WTC11 (cell line): Measurements from ENCODE around the gene INPP4B. TPM values are rescaled to one million over a fixed set of nuclear protein-coding genes. Genes with fewer than 3 reads are reported as not detected.

Experiments used
- ATAC-seq: fragments of 200-7000 bp; cut with Tn5 transposase; 2 replicates; pipeline ENCODE4 v1.10.0; 2021; ENCODE audit warnings: mild to moderate bottlenecking, moderate library complexity
- CTCF ChIA-PET: fragments of 300-600 bp; sonication (Branson Sonifier 250); formaldehyde crosslinking; loops from one replicate; lab custom pipeline; 2021; ENCODE audit warnings: antibody characterized with exemption; lab: Charles Lee
- POLR2A ChIA-PET: fragments of 350-600 bp; sonication (Branson Sonifier 250); formaldehyde crosslinking; loops from one replicate; lab custom pipeline; 2021; ENCODE audit warnings: antibody characterized with exemption; lab: Charles Lee
- DNase-seq: peaks from one replicate; pipeline ENCODE4 v3.0.0; 2021; ENCODE audit warnings: low spot score
- H3K27ac Mint-ChIP-seq: 2 replicates; pipeline ENCODE4 v1.8.0; 2021; ENCODE audit warnings: mixed read lengths
- H3K27me3 Mint-ChIP-seq: 2 replicates; pipeline ENCODE4 v1.8.0; 2021; ENCODE audit warnings: low read depth, mild to moderate bottlenecking, moderate library complexity, mixed read lengths
- H3K36me3 Mint-ChIP-seq: 2 replicates; pipeline ENCODE4 v1.8.0; 2021; ENCODE audit warnings: mixed read lengths
- H3K4me1 Mint-ChIP-seq: 2 replicates; pipeline ENCODE4 v1.8.0; 2022; ENCODE audit warnings: mixed read lengths
- H3K4me3 Mint-ChIP-seq: 2 replicates; pipeline ENCODE4 v1.8.0; 2021; ENCODE audit warnings: mild to moderate bottlenecking, moderate library complexity, mixed read lengths
- H3K9me3 Mint-ChIP-seq: 2 replicates; pipeline ENCODE4 v1.8.0; 2021; ENCODE audit warnings: mixed read lengths
- ETV6 ChIP-seq: sonication (generic); formaldehyde crosslinking; IDR thresholded peaks from 2 replicates; pipeline ENCODE4 v1.8.1; 2022; ENCODE audit warnings: mild to moderate bottlenecking, missing genetic modification reagents
- FOXK1 ChIP-seq: sonication (generic); formaldehyde crosslinking; IDR thresholded peaks from 2 replicates; pipeline ENCODE4 v1.8.0; 2022; ENCODE audit warnings: mild to moderate bottlenecking, moderate library complexity, missing genetic modification reagents
- GRHL2 ChIP-seq: fragments of 250-450 bp; sonication (Bioruptor Pico); IDR thresholded peaks from 2 replicates; pipeline ENCODE4 v1.8.0; 2022; ENCODE audit warnings: mild to moderate bottlenecking, moderate library complexity; ENCODE audit not compliant: insufficient replicate concordance, severe bottlenecking
- MXD4 ChIP-seq: fragments of 250-450 bp; sonication (Bioruptor Pico); IDR thresholded peaks from 2 replicates; pipeline ENCODE4 v1.8.0; 2021; ENCODE audit warnings: mild to moderate bottlenecking, moderate library complexity, borderline replicate concordance
- NR1H2 ChIP-seq: sonication (generic); formaldehyde crosslinking; IDR thresholded peaks from 2 replicates; pipeline ENCODE4 v1.9.0; 2021; ENCODE audit warnings: mild to moderate bottlenecking, moderate library complexity, missing genetic modification reagents
- OVOL2 ChIP-seq: fragments of 250-450 bp; sonication (Bioruptor Pico); IDR thresholded peaks from 2 replicates; pipeline ENCODE4 v1.9.0; 2021; ENCODE audit warnings: mild to moderate bottlenecking, borderline replicate concordance
- ZBTB21 ChIP-seq: sonication (generic); formaldehyde crosslinking; IDR thresholded peaks from 2 replicates; pipeline ENCODE4 v1.8.1; 2023; ENCODE audit warnings: mild to moderate bottlenecking, missing genetic modification reagents, borderline replicate concordance
- ZNF121 ChIP-seq: sonication (generic); formaldehyde crosslinking; IDR thresholded peaks from 2 replicates; pipeline ENCODE4 v1.8.0; 2023; ENCODE audit warnings: missing genetic modification reagents
- ZNF416 ChIP-seq: fragments of 250-450 bp; sonication (Bioruptor Pico); IDR thresholded peaks from 2 replicates; pipeline ENCODE4 v1.9.0; 2021; ENCODE audit warnings: mild to moderate bottlenecking, inconsistent platforms
- total RNA-seq: library from RNA; stranded (reverse); gene quantifications from 3 replicates; pipeline ENCODE4 v1.2.3, GENCODE V29; 2021
- TF ChIP-seq, protein P1 (sequence below): fragments of 250-450 bp; sonication (Bioruptor Pico); IDR thresholded peaks from 2 replicates; pipeline ENCODE4 v1.8.0; 2021; ENCODE audit warnings: mild to moderate bottlenecking
- TF ChIP-seq, protein P2 (sequence below): sonication (generic); formaldehyde crosslinking; IDR thresholded peaks from 2 replicates; pipeline ENCODE4 v1.8.0; 2022; ENCODE audit warnings: missing genetic modification reagents
- TF ChIP-seq, protein P3 (sequence below): sonication (generic); formaldehyde crosslinking; IDR thresholded peaks from 2 replicates; pipeline ENCODE4 v1.8.1; 2023; ENCODE audit warnings: mild to moderate bottlenecking, missing genetic modification reagents, moderate library complexity
- TF ChIP-seq, protein P4 (sequence below): sonication (generic); formaldehyde crosslinking; IDR thresholded peaks from 2 replicates; pipeline ENCODE4 v1.8.0; 2022; ENCODE audit warnings: mild to moderate bottlenecking, missing genetic modification reagents
- TF ChIP-seq, protein P5 (sequence below): fragments of 250-450 bp; sonication (Bioruptor Pico); IDR thresholded peaks from 2 replicates; pipeline ENCODE4 v2.1.2; 2022; ENCODE audit warnings: mild to moderate bottlenecking, moderate library complexity
- TF ChIP-seq, protein P6 (sequence below): fragments of 250-450 bp; sonication (Bioruptor Pico); IDR thresholded peaks from 2 replicates; pipeline ENCODE4 v1.9.0; 2021; ENCODE audit warnings: mild to moderate bottlenecking, borderline replicate concordance

INPP4B gene
- total RNA-seq, 1 experiment from 2014 or later: 0.92 TPM

DNA sequence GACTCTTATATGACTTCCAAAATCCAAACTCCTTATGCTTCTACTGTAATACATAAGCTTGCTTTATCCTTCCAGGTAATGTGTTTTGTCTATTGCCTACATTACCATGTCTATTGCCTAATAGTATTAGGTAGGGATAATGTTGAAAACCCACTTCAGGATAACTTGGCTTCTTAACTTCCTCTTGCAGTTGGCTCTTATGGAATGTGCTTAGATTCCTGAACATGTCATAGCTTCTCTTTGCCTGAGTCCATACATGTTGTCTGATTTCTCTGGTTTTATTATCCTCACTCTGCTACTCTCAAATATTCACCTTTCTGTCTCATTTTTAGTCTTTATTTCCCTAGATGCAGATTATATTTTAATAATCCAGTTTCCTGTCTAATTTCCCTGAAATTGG is 609.8 kb downstream of the INPP4B start (continued):
- TF ChIP-seq, protein P1, sequence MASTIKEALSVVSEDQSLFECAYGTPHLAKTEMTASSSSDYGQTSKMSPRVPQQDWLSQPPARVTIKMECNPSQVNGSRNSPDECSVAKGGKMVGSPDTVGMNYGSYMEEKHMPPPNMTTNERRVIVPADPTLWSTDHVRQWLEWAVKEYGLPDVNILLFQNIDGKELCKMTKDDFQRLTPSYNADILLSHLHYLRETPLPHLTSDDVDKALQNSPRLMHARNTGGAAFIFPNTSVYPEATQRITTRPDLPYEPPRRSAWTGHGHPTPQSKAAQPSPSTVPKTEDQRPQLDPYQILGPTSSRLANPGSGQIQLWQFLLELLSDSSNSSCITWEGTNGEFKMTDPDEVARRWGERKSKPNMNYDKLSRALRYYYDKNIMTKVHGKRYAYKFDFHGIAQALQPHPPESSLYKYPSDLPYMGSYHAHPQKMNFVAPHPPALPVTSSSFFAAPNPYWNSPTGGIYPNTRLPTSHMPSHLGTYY (CRISPR knock-in tag): no peak
- TF ChIP-seq, protein P2, sequence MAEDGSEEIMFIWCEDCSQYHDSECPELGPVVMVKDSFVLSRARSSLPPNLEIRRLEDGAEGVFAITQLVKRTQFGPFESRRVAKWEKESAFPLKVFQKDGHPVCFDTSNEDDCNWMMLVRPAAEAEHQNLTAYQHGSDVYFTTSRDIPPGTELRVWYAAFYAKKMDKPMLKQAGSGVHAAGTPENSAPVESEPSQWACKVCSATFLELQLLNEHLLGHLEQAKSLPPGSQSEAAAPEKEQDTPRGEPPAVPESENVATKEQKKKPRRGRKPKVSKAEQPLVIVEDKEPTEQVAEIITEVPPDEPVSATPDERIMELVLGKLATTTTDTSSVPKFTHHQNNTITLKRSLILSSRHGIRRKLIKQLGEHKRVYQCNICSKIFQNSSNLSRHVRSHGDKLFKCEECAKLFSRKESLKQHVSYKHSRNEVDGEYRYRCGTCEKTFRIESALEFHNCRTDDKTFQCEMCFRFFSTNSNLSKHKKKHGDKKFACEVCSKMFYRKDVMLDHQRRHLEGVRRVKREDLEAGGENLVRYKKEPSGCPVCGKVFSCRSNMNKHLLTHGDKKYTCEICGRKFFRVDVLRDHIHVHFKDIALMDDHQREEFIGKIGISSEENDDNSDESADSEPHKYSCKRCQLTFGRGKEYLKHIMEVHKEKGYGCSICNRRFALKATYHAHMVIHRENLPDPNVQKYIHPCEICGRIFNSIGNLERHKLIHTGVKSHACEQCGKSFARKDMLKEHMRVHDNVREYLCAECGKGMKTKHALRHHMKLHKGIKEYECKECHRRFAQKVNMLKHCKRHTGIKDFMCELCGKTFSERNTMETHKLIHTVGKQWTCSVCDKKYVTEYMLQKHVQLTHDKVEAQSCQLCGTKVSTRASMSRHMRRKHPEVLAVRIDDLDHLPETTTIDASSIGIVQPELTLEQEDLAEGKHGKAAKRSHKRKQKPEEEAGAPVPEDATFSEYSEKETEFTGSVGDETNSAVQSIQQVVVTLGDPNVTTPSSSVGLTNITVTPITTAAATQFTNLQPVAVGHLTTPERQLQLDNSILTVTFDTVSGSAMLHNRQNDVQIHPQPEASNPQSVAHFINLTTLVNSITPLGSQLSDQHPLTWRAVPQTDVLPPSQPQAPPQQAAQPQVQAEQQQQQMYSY (CRISPR knock-in tag): no peak
- no peak for TF ChIP-seq FOXK1 (CRISPR knock-in tag)
- no peak for TF ChIP-seq ZBTB21 (CRISPR knock-in tag)
- TF ChIP-seq MXD4 (CRISPR knock-in tag): no peak
- TF ChIP-seq ETV6: no peak
- TF ChIP-seq, protein P3, sequence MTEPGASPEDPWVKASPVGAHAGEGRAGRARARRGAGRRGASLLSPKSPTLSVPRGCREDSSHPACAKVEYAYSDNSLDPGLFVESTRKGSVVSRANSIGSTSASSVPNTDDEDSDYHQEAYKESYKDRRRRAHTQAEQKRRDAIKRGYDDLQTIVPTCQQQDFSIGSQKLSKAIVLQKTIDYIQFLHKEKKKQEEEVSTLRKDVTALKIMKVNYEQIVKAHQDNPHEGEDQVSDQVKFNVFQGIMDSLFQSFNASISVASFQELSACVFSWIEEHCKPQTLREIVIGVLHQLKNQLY: no peak
- TF ChIP-seq OVOL2 (CRISPR knock-in tag): no peak

DNA sequence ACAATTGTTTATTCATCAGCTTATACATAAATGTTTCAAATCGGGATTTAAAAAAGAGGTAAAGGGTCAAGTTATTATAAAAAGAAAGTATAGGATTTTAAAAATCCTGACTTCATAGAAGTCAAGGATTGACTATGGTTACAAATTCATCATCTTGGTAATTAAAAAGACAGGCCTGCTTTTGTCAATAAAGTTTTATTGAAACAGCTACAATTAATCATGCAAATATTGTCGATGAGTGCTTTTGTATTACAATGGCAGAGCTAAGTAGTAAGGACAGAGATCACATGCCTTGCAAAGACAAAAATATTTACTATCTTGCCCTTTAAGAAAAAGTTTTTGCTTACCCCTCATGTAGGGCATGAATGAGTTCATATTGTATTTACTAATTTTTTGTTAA is 614.3 kb downstream of the INPP4B start:
- Mint-ChIP-seq H3K9me3 (no peaks in the 10 kb centered on the region), H3K4me3 (no peak overlapping the region), H3K36me3 (no peaks in the 10 kb centered on the region), H3K27ac (no peak overlapping the region), H3K4me1 (no peaks in the 10 kb centered on the region), H3K27me3 (no peaks in the 10 kb centered on the region; the same call in 1 of the 2 replicates)
- DNase-seq (no peak), ATAC-seq (no peak)
- TF ChIP-seq ZBTB21 (CRISPR knock-in tag): no peak
- TF ChIP-seq, protein P4, sequence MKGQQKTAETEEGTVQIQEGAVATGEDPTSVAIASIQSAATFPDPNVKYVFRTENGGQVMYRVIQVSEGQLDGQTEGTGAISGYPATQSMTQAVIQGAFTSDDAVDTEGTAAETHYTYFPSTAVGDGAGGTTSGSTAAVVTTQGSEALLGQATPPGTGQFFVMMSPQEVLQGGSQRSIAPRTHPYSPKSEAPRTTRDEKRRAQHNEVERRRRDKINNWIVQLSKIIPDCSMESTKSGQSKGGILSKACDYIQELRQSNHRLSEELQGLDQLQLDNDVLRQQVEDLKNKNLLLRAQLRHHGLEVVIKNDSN: no peak
- no peak for TF ChIP-seq NR1H2 (CRISPR knock-in tag)
- TF ChIP-seq ZNF416 (CRISPR knock-in tag): no peak
- TF ChIP-seq, protein P5, sequence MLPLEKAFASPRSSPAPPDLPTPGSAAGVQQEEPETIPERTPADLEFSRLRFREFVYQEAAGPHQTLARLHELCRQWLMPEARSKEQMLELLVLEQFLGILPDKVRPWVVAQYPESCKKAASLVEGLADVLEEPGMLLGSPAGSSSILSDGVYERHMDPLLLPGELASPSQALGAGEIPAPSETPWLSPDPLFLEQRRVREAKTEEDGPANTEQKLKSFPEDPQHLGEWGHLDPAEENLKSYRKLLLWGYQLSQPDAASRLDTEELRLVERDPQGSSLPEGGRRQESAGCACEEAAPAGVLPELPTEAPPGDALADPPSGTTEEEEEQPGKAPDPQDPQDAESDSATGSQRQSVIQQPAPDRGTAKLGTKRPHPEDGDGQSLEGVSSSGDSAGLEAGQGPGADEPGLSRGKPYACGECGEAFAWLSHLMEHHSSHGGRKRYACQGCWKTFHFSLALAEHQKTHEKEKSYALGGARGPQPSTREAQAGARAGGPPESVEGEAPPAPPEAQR (CRISPR knock-in tag): no peak
- TF ChIP-seq, protein P6, sequence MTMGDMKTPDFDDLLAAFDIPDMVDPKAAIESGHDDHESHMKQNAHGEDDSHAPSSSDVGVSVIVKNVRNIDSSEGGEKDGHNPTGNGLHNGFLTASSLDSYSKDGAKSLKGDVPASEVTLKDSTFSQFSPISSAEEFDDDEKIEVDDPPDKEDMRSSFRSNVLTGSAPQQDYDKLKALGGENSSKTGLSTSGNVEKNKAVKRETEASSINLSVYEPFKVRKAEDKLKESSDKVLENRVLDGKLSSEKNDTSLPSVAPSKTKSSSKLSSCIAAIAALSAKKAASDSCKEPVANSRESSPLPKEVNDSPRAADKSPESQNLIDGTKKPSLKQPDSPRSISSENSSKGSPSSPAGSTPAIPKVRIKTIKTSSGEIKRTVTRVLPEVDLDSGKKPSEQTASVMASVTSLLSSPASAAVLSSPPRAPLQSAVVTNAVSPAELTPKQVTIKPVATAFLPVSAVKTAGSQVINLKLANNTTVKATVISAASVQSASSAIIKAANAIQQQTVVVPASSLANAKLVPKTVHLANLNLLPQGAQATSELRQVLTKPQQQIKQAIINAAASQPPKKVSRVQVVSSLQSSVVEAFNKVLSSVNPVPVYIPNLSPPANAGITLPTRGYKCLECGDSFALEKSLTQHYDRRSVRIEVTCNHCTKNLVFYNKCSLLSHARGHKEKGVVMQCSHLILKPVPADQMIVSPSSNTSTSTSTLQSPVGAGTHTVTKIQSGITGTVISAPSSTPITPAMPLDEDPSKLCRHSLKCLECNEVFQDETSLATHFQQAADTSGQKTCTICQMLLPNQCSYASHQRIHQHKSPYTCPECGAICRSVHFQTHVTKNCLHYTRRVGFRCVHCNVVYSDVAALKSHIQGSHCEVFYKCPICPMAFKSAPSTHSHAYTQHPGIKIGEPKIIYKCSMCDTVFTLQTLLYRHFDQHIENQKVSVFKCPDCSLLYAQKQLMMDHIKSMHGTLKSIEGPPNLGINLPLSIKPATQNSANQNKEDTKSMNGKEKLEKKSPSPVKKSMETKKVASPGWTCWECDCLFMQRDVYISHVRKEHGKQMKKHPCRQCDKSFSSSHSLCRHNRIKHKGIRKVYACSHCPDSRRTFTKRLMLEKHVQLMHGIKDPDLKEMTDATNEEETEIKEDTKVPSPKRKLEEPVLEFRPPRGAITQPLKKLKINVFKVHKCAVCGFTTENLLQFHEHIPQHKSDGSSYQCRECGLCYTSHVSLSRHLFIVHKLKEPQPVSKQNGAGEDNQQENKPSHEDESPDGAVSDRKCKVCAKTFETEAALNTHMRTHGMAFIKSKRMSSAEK (CRISPR knock-in tag): no peak
- no peak for TF ChIP-seq GRHL2 (CRISPR knock-in tag)
- no peak for TF ChIP-seq ZNF121 (CRISPR knock-in tag)
- POLR2A ChIA-PET: no interaction called here
- CTCF ChIA-PET: no interaction called here
